Astrocyte (in vitro differentiated cells and primary cell): ENCODE data around the gene AKT3. TPM values are rescaled to one million over a fixed set of nuclear protein-coding genes. Genes with fewer than 3 reads are reported as not detected.
A peak's percentile ranks its signal among the peaks of the same experiment; 100 is the strongest.

ENCODE experiments used
- DNase-seq: peaks from one replicate; pipeline ENCODE4 v3.0.0-alpha.2; 2010; ENCODE audit warnings: low read depth
- FAIRE-seq: peaks from 2 replicates; lab custom pipeline; 2011; peaks lifted over from hg19 to GRCh38; lab: Jason Lieb, UNC
- H2AFZ ChIP-seq: 2 replicates; pipeline ENCODE4 v1.6.0; 2012; ENCODE audit warnings: low read depth, low read length, inconsistent platforms
- H3K27ac ChIP-seq: 2 replicates; pipeline ENCODE4 v1.5.1; 2011; ENCODE audit warnings: low read depth, low read length, inconsistent platforms
- H3K27me3 ChIP-seq: 2 replicates; pipeline ENCODE4 v1.6.0; 2011; ENCODE audit warnings: low read length, inconsistent platforms; ENCODE audit not compliant: insufficient read depth
- H3K36me3 ChIP-seq: 2 replicates; pipeline ENCODE4 v1.5.1; 2011; ENCODE audit warnings: low read length, inconsistent platforms; ENCODE audit not compliant: insufficient read depth
- H3K4me1 ChIP-seq: 2 replicates; pipeline ENCODE4 v1.5.1; 2011; ENCODE audit warnings: low read length, inconsistent platforms; ENCODE audit not compliant: insufficient read depth
- H3K4me2 ChIP-seq: 2 replicates; pipeline ENCODE4 v1.6.0; 2012; ENCODE audit warnings: low read length, inconsistent platforms
- H3K4me3 ChIP-seq: 2 replicates; pipeline ENCODE4 v1.5.1; 2011; ENCODE audit warnings: low read depth, mild to moderate bottlenecking, low read length, inconsistent platforms; ENCODE audit not compliant: insufficient read depth
- H3K79me2 ChIP-seq: 2 replicates; pipeline ENCODE4 v1.6.0; 2012; ENCODE audit warnings: mild to moderate bottlenecking, low read length, inconsistent platforms; ENCODE audit not compliant: insufficient read depth
- H3K9ac ChIP-seq: 2 replicates; pipeline ENCODE4 v1.6.0; 2012; ENCODE audit warnings: mild to moderate bottlenecking, low read length, inconsistent platforms
- H3K9me3 ChIP-seq: 2 replicates; pipeline ENCODE4 v1.5.1; 2012; ENCODE audit warnings: low read depth, mild to moderate bottlenecking, low read length, inconsistent platforms; ENCODE audit not compliant: insufficient read depth
- H4K20me1 ChIP-seq: 2 replicates; pipeline ENCODE4 v1.6.0; 2012; ENCODE audit warnings: low read length, inconsistent platforms; ENCODE audit not compliant: insufficient read depth
- H3K27ac Mint-ChIP-seq: one replicate; pipeline ENCODE4 v1.8.0; 2021; ENCODE audit warnings: mild to moderate bottlenecking, mixed read lengths; ENCODE audit not compliant: unreplicated experiment
- H3K27me3 Mint-ChIP-seq: one replicate; pipeline ENCODE4 v1.8.0; 2021; ENCODE audit warnings: low read depth, mixed read lengths; ENCODE audit not compliant: unreplicated experiment
- H3K36me3 Mint-ChIP-seq: one replicate; pipeline ENCODE4 v1.8.0; 2021; ENCODE audit warnings: low read depth, mixed read lengths; ENCODE audit not compliant: unreplicated experiment
- H3K4me1 Mint-ChIP-seq: one replicate; pipeline ENCODE4 v1.8.0; 2021; ENCODE audit warnings: low read depth, mixed read lengths; ENCODE audit not compliant: unreplicated experiment
- H3K4me3 Mint-ChIP-seq: one replicate; pipeline ENCODE4 v1.8.0; 2021; ENCODE audit warnings: mild to moderate bottlenecking, moderate library complexity, mixed read lengths; ENCODE audit not compliant: unreplicated experiment
- H3K9me3 Mint-ChIP-seq: one replicate; pipeline ENCODE4 v1.8.0; 2021; ENCODE audit warnings: mild to moderate bottlenecking, mixed read lengths; ENCODE audit not compliant: unreplicated experiment
- CTCF ChIP-seq: IDR thresholded peaks from 2 replicates; pipeline ENCODE4 v1.5.1; 2011; ENCODE audit warnings: low read depth, mild to moderate bottlenecking, inconsistent platforms, low read length, moderate library complexity; ENCODE audit not compliant: insufficient read depth
- EZH2 ChIP-seq: IDR thresholded peaks from 2 replicates; pipeline ENCODE4 v1.6.1; 2012; ENCODE audit warnings: mild to moderate bottlenecking, low read length, inconsistent platforms; ENCODE audit not compliant: insufficient read depth
- total RNA-seq: library from RNA; stranded (reverse); gene quantifications from 2 replicates; pipeline ENCODE4 v1.2.1, GENCODE V29; 2021

Gene AKT3
- total RNA-seq, 1 donor from 2014 or later, result 64.5 TPM

- H3K36me3 Mint-ChIP-seq, result peaks cover 5% of the 10 kb centered on the region
- H3K27me3 Mint-ChIP-seq, result no peaks in the 10 kb centered on the region
- Histone ChIP-seq H3K4me2 (no peak overlapping the region), H3K4me3 (no peak overlapping the region), H2AFZ (no peak overlapping the region), H3K79me2 (peaks cover 23% of the 10 kb centered on the region), H3K9me3 (no peaks in the 10 kb centered on the region), H3K27me3 (no peaks in the 10 kb centered on the region), H3K27ac (no peak overlapping the region), H3K4me1 (peaks cover 2% of the 10 kb centered on the region), H3K9ac (no peak overlapping the region), H3K36me3 (no peaks in the 10 kb centered on the region), H4K20me1 (no peaks in the 10 kb centered on the region)
- H3K9me3 Mint-ChIP-seq, result peaks cover 3% of the 10 kb centered on the region
- TF ChIP-seq EZH2, result no peak
- no peak overlapping the region for H3K27ac Mint-ChIP-seq
- DNase-seq (no peak), FAIRE-seq (no peak)
- H3K4me1 Mint-ChIP-seq, result peaks cover 22% of the 10 kb centered on the region
- no peak overlapping the region for H3K4me3 Mint-ChIP-seq
These were observed 119.4 kb downstream of the AKT3 start for GRCh38 chr1:243730487-243731150.

- H3K36me3 ChIP-seq, result no peaks in the 10 kb centered on the region
- Mint-ChIP-seq H3K27ac (no peak overlapping the region), H3K27me3 (no peaks in the 10 kb centered on the region), H3K4me3 (no peak overlapping the region), H3K4me1 (peaks cover 27% of the 10 kb centered on the region), H3K36me3 (peaks cover 5% of the 10 kb centered on the region), H3K9me3 (peaks cover 3% of the 10 kb centered on the region)
- H3K4me3 ChIP-seq, result no peak overlapping the region
- TF ChIP-seq CTCF, result no peak
- no peak for TF ChIP-seq EZH2
- FAIRE-seq (peak; percentile 29), DNase-seq (no peak)
- H3K9ac ChIP-seq, result no peak overlapping the region
- no peak overlapping the region for H3K4me2 ChIP-seq
- H4K20me1 ChIP-seq, result no peaks in the 10 kb centered on the region
- no peaks in the 10 kb centered on the region for H3K27me3 ChIP-seq
- H3K4me1 ChIP-seq, result peaks cover 2% of the 10 kb centered on the region
- no peak overlapping the region for H2AFZ ChIP-seq
- H3K79me2 ChIP-seq, result peaks cover 23% of the 10 kb centered on the region
- H3K9me3 ChIP-seq, result no peaks in the 10 kb centered on the region
- no peak overlapping the region for H3K27ac ChIP-seq
These were observed 120.1 kb downstream of the AKT3 start for GRCh38 chr1:243729956-243730355.

- no peak overlapping the region for H3K4me3 Mint-ChIP-seq
- Histone ChIP-seq H3K4me3 (no peak overlapping the region), H3K9ac (no peak overlapping the region), H3K9me3 (no peaks in the 10 kb centered on the region), H3K79me2 (peaks cover 21% of the 10 kb centered on the region), H3K4me2 (no peak overlapping the region), H3K4me1 (peaks cover 2% of the 10 kb centered on the region), H2AFZ (no peak overlapping the region), H3K36me3 (no peaks in the 10 kb centered on the region), H3K27ac (no peak overlapping the region), H4K20me1 (no peaks in the 10 kb centered on the region), H3K27me3 (no peaks in the 10 kb centered on the region)
- no peak for TF ChIP-seq EZH2
- no peak for TF ChIP-seq CTCF
- H3K4me1 Mint-ChIP-seq, result peaks cover 36% of the 10 kb centered on the region
- H3K27me3 Mint-ChIP-seq, result no peaks in the 10 kb centered on the region
- H3K9me3 Mint-ChIP-seq, result peaks cover 3% of the 10 kb centered on the region
- H3K36me3 Mint-ChIP-seq, result peaks cover 7% of the 10 kb centered on the region
- no peak overlapping the region for H3K27ac Mint-ChIP-seq
- DNase-seq (no peak), FAIRE-seq (no peak)
These were observed 122.4 kb downstream of the AKT3 start for GRCh38 chr1:243727503-243728203.
